GM12878 (cell line): Measurements from ENCODE around the gene SMG6. TPM values are rescaled to one million over a fixed set of nuclear protein-coding genes. Genes with fewer than 3 reads are reported as not detected.

Experiments used
- ASH2L ChIP-seq: fragments of 300-600, 200-600 bp; sonication (generic); IDR thresholded peaks from 2 replicates; pipeline ENCODE4 v1.6.1; 2017; ENCODE audit warnings: low read depth, mild to moderate bottlenecking, borderline replicate concordance
- BMI1 ChIP-seq: fragments of 450-650 bp; IDR thresholded peaks from 2 replicates; pipeline ENCODE4 v1.6.1; 2016; ENCODE audit warnings: mild to moderate bottlenecking, moderate library complexity, borderline replicate concordance
- E2F8 ChIP-seq: fragments of 450-650 bp; IDR thresholded peaks from 2 replicates; pipeline ENCODE4 v1.6.1; 2018; ENCODE audit warnings: mild to moderate bottlenecking, low read depth, moderate library complexity; ENCODE audit not compliant: partially characterized antibody
- HDAC2 ChIP-seq: fragments of 200-600 bp; sonication (generic); IDR thresholded peaks from 2 replicates; pipeline ENCODE4 v1.6.1; 2017
- KDM1A ChIP-seq: fragments of 200-600 bp; sonication (generic); IDR thresholded peaks from 2 replicates; pipeline ENCODE4 v1.6.1; 2016; ENCODE audit warnings: borderline replicate concordance
- LARP7 ChIP-seq: fragments of 450-650 bp; IDR thresholded peaks from 2 replicates; pipeline ENCODE4 v1.6.1; 2017; ENCODE audit warnings: mild to moderate bottlenecking
- MTA3 ChIP-seq: IDR thresholded peaks from 2 replicates; pipeline ENCODE4 v1.6.1; 2012; ENCODE audit warnings: low read length, inconsistent platforms, borderline replicate concordance
- PAX5 ChIP-seq: IDR thresholded peaks from 2 replicates; pipeline ENCODE4 v1.6.1; 2011; ENCODE audit warnings: low read depth, low read length, borderline replicate concordance
- POLR2AphosphoS2 ChIP-seq: IDR thresholded peaks from 2 replicates; pipeline ENCODE4 v1.6.1; 2011; ENCODE audit warnings: low read depth, mild to moderate bottlenecking, low read length, improper control_type of control experiment, moderate library complexity
- POU2F2 ChIP-seq: IDR thresholded peaks from 3 replicates; pipeline ENCODE4 v1.6.1; 2011; ENCODE audit warnings: low read depth, mild to moderate bottlenecking, low read length, borderline replicate concordance
- RELB ChIP-seq: fragments of 450-650 bp; IDR thresholded peaks from 2 replicates; pipeline ENCODE4 v1.6.1; 2017; ENCODE audit warnings: low read depth, mild to moderate bottlenecking, moderate library complexity
- REST ChIP-seq: IDR thresholded peaks from 2 replicates; pipeline ENCODE4 v1.6.1; 2012; ENCODE audit warnings: mild to moderate bottlenecking, low read depth, low read length
- TAF1 ChIP-seq: IDR thresholded peaks from 2 replicates; pipeline ENCODE4 v1.6.1; 2011; ENCODE audit warnings: mild to moderate bottlenecking, low read depth, low read length, borderline replicate concordance
- ZNF622 ChIP-seq: fragments of 450-650 bp; IDR thresholded peaks from 2 replicates; pipeline ENCODE4 v1.6.1; 2017; ENCODE audit warnings: mild to moderate bottlenecking, inconsistent platforms
- polyA plus RNA-seq, 11 experiments: library from polyadenylated mRNA; depleted of rRNA in 4 of 11; unstranded in 6 of 11; stranded (reverse) in 5 of 11; fragments of >200 nt; fragmentation: Nextera tagmentation in 4 of 11; fragmentation: Illumina TruSeq in 1 of 11; extraction: Ambion mirVana in 4 of 11; extraction: Trizol in 1 of 11; gene quantifications; 1 replicate in 1 of 11; 2 replicates in 10 of 11; pipeline versions ENCODE4 v1.2.1 to v1.2.3, GENCODE V29; 2011 to 2016; ENCODE audit warnings: inconsistent platforms in 2 of 11, missing spikeins in 2 of 11, low read depth in 1 of 11
- total RNA-seq, 4 experiments: library from RNA; depleted of rRNA in 3 of 4; stranded (reverse); fragments of >200 nt in 3 of 4; fragmentation: Illumina TruSeq in 1 of 4; extraction: Trizol in 1 of 4; gene quantifications; 2 replicates each; pipeline versions ENCODE4 v1.2.1 to v1.2.3, GENCODE V29; 2013 to 2021
- TF ChIP-seq, protein P1 (sequence below): IDR thresholded peaks from 2 replicates; pipeline ENCODE4 v1.6.1; 2012; ENCODE audit warnings: low read depth, low read length, improper control_type of control experiment
- TF ChIP-seq, protein P2 (sequence below): fragments of 450-650 bp; IDR thresholded peaks from 2 replicates; pipeline ENCODE4 v1.6.1; 2016; ENCODE audit warnings: mild to moderate bottlenecking

The SMG6 gene
- total and polyA plus RNA-seq, 10 of the 15 experiments (the other 5 are each of a cell fraction or from before 2014, with no cell fraction given), result 0.58 to 28.7 (median 15.7) TPM

- peak; percentile 17 for TF ChIP-seq E2F8
- peak; percentile 91 for TF ChIP-seq TAF1
- peak; percentile 95 for TF ChIP-seq HDAC2
- peak; percentile 100 for TF ChIP-seq RELB
- TF ChIP-seq KDM1A, result no peak
- 0 out of 2 replicates have a peak, but pooled peaks have one; percentile 26 for TF ChIP-seq PAX5
- peak; percentile 57; the same call in 1 of the 2 replicates for TF ChIP-seq MTA3
- TF ChIP-seq POU2F2, result peak; percentile 57
- TF ChIP-seq BMI1, result no peak
- peak; percentile 95 for TF ChIP-seq POLR2AphosphoS2
- TF ChIP-seq LARP7, result peak; percentile 73; the same call in 1 of the 2 replicates
- TF ChIP-seq, protein P1, sequence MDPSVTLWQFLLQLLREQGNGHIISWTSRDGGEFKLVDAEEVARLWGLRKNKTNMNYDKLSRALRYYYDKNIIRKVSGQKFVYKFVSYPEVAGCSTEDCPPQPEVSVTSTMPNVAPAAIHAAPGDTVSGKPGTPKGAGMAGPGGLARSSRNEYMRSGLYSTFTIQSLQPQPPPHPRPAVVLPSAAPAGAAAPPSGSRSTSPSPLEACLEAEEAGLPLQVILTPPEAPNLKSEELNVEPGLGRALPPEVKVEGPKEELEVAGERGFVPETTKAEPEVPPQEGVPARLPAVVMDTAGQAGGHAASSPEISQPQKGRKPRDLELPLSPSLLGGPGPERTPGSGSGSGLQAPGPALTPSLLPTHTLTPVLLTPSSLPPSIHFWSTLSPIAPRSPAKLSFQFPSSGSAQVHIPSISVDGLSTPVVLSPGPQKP, result peak; percentile 69; the same call in 1 of the 2 replicates
- peak; percentile 64; the same call in 1 of the 2 replicates for TF ChIP-seq ASH2L
- TF ChIP-seq ZNF622, result no peak
- TF ChIP-seq REST, result 0 out of 2 replicates have a peak, but pooled peaks have one; percentile 33
- TF ChIP-seq, protein P2, sequence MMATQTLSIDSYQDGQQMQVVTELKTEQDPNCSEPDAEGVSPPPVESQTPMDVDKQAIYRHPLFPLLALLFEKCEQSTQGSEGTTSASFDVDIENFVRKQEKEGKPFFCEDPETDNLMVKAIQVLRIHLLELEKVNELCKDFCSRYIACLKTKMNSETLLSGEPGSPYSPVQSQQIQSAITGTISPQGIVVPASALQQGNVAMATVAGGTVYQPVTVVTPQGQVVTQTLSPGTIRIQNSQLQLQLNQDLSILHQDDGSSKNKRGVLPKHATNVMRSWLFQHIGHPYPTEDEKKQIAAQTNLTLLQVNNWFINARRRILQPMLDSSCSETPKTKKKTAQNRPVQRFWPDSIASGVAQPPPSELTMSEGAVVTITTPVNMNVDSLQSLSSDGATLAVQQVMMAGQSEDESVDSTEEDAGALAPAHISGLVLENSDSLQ, result peak; percentile 45
Measured at GRCh38 chr17:2336215-2336851, 32.7 kb upstream of the SMG6 start, which contains the start of gene TSR1 (continued).
